ENCODE data around the gene DLEU7. TPM values are rescaled to one million over a fixed set of nuclear protein-coding genes. Genes with fewer than 3 reads are reported as not detected.

The DLEU7 gene
- under 1 TPM; 0.35 to 0.69 (median 0.43) TPM for polyA plus RNA-seq (ENCODE audit: insufficient read depth in 1 of 5, insufficient read length in 5 of 5, low replicate concordance in 1 of 5)
- long read RNA-seq, donor 1: 0 reads
- long read RNA-seq, donor 2, partial matches to known transcripts: 0 of 1 reads
- long read RNA-seq, donor 2, other reads (novel, unspliced or antisense): 0 of 1 reads
- long read RNA-seq, donor 3: 0 reads
- long read RNA-seq, donor 4: 0 reads
- long read RNA-seq, donor 5: 0 reads
- long read RNA-seq, donor 6: 0 reads
- long read RNA-seq, donor 7: 0 reads
- long read RNA-seq, donor 8: 0 reads

- no peak for DNase-seq
Measured at GRCh38 chr13:50843257-50844083, at the start of gene DLEU7. DLEU7 (minus strand) TSS chr13:50843692; CDS start chr13:50843646, 46 bp downstream.

- no peak for DNase-seq
Measured at GRCh38 chr13:50892210-50892944, 48.9 kb upstream of the DLEU7 start.

GRCh38 chr13:50891206-50891605, 47.7 kb upstream of the DLEU7 start:
- no peak for DNase-seq

- no peak for DNase-seq
Measured at GRCh38 chr13:50889317-50889716, 45.8 kb upstream of the DLEU7 start.

GRCh38 chr13:50888362-50888761, 44.9 kb upstream of the DLEU7 start:
- DNase-seq: no peak

GRCh38 chr13:50887151-50887550, 43.7 kb upstream of the DLEU7 start:
- DNase-seq: no peak

GRCh38 chr13:50884265-50884664, 40.8 kb upstream of the DLEU7 start:
- no peak for DNase-seq

GRCh38 chr13:50883728-50884127, 40.2 kb upstream of the DLEU7 start:
- no peak for DNase-seq

GRCh38 chr13:50882816-50883435, 39.4 kb upstream of the DLEU7 start:
- DNase-seq: no peak

- no peak for DNase-seq
Measured at GRCh38 chr13:50873991-50874390, 30.5 kb upstream of the DLEU7 start.

GRCh38 chr13:50873467-50873866, 30.0 kb upstream of the DLEU7 start:
- no peak for DNase-seq

GRCh38 chr13:50871405-50871804, 27.9 kb upstream of the DLEU7 start:
- no peak for DNase-seq

- DNase-seq: no peak
Measured at GRCh38 chr13:50867637-50867945, 24.1 kb upstream of the DLEU7 start.

GRCh38 chr13:50866817-50867636, 23.5 kb upstream of the DLEU7 start:
- DNase-seq: no peak

GRCh38 chr13:50864492-50864891, 21.0 kb upstream of the DLEU7 start:
- DNase-seq: no peak

- DNase-seq: no peak
Measured at GRCh38 chr13:50855681-50856080, 12.2 kb upstream of the DLEU7 start.

GRCh38 chr13:50850445-50850844, 7.0 kb upstream of the DLEU7 start:
- DNase-seq: no peak

- no peak for DNase-seq
Measured at GRCh38 chr13:50847501-50847900, 4.0 kb upstream of the DLEU7 start.

GRCh38 chr13:50846861-50847475, 3.5 kb upstream of the DLEU7 start:
- no peak for DNase-seq

GRCh38 chr13:50845211-50845610, 1.7 kb upstream of the DLEU7 start:
- no peak for DNase-seq
